Liver (tissue), 9 donors: Measurements from ENCODE around the gene IL24. TPM values are rescaled to one million over a fixed set of nuclear protein-coding genes. Genes with fewer than 3 reads are reported as not detected.

Experiments used
- DNase-seq: peaks from one replicate; pipeline ENCODE4 v3.0.0-alpha.2; 2017; ENCODE audit warnings: low spot score
- H3K27ac ChIP-seq, 2 donors: one replicate each; pipeline ENCODE4 v1.7.0; 2013; ENCODE audit warnings: inconsistent platforms in 2 of 2, low read length in 2 of 2, control low read depth in 1 of 2, low read depth in 1 of 2, mild to moderate bottlenecking in 1 of 2
- H3K27me3 ChIP-seq, 4 donors: one replicate each; pipeline versions ENCODE4 v1.6.1 to v1.7.0; 2013; ENCODE audit warnings: low read length in 3 of 4, inconsistent platforms in 1 of 4, mild to moderate bottlenecking in 1 of 4, moderate library complexity in 1 of 4; ENCODE audit not compliant: control insufficient read depth in 4 of 4, insufficient read depth in 4 of 4
- H3K36me3 ChIP-seq, 4 donors: one replicate each; pipeline versions ENCODE4 v1.6.1 to v1.7.0; 2013; ENCODE audit warnings: low read length in 3 of 4, mild to moderate bottlenecking in 3 of 4, low read depth in 1 of 4, moderate library complexity in 1 of 4; ENCODE audit not compliant: control insufficient read depth in 4 of 4, insufficient read depth in 3 of 4
- H3K4me1 ChIP-seq, 4 donors: one replicate each; pipeline versions ENCODE4 v1.6.1 to v1.7.0; 2013; ENCODE audit warnings: low read length in 3 of 4, mild to moderate bottlenecking in 3 of 4, moderate library complexity in 1 of 4; ENCODE audit not compliant: control insufficient read depth in 4 of 4, insufficient read depth in 4 of 4
- H3K4me3 ChIP-seq, 3 donors: one replicate each; pipeline versions ENCODE4 v1.6.1 to v1.7.0; 2013; ENCODE audit warnings: low read length in 3 of 3, control low read depth in 1 of 3, low read depth in 1 of 3, mild to moderate bottlenecking in 1 of 3
- H3K9ac ChIP-seq, 2 donors: one replicate each; pipeline ENCODE4 v1.7.0; 2013; ENCODE audit warnings: low read length in 2 of 2, mild to moderate bottlenecking in 2 of 2, moderate library complexity in 2 of 2, control low read depth in 1 of 2, low read depth in 1 of 2
- H3K9me3 ChIP-seq, 4 donors: one replicate each; pipeline versions ENCODE4 v1.6.1 to v1.7.0; 2013; ENCODE audit warnings: low read length in 3 of 4; ENCODE audit not compliant: control insufficient read depth in 4 of 4
- CTCF ChIP-seq: fragments of 150-350 bp; IDR thresholded peaks from 2 replicates; pipeline ENCODE4 v1.5.1; 2017; ENCODE audit warnings: improper control_type of control experiment, low read depth, low read length; ENCODE audit not compliant: missing input control
- FOXA1 ChIP-seq: IDR thresholded peaks from 2 replicates; pipeline ENCODE4 v1.6.1; 2016; ENCODE audit warnings: antibody characterized with exemption
- FOXA2 ChIP-seq: IDR thresholded peaks from 2 replicates; pipeline ENCODE4 v1.6.1; 2016; ENCODE audit warnings: antibody characterized with exemption
- GABPA ChIP-seq, 2 donors: IDR thresholded peaks in 1 of 2; conservative IDR thresholded peaks in 1 of 2; 2 replicates each; pipeline ENCODE4 v1.6.1; 2016; ENCODE audit warnings: antibody characterized with exemption in 2 of 2, mild to moderate bottlenecking in 1 of 2, moderate library complexity in 1 of 2
- HNF4A ChIP-seq, 2 donors: conservative IDR thresholded peaks; 2 replicates each; pipeline ENCODE4 v1.6.1; 2016; ENCODE audit warnings: antibody characterized with exemption in 2 of 2, mild to moderate bottlenecking in 2 of 2
- HNF4G ChIP-seq: IDR thresholded peaks from 2 replicates; pipeline ENCODE4 v1.6.1; 2016; ENCODE audit warnings: antibody characterized with exemption
- JUND ChIP-seq, 2 donors: IDR thresholded peaks; 2 replicates each; pipeline ENCODE4 v1.6.1; 2016; ENCODE audit warnings: antibody characterized with exemption in 2 of 2
- MAX ChIP-seq: IDR thresholded peaks from 2 replicates; pipeline ENCODE4 v1.6.1; 2016; ENCODE audit warnings: antibody characterized with exemption
- NR2F2 ChIP-seq: IDR thresholded peaks from 2 replicates; pipeline ENCODE4 v1.6.1; 2016; ENCODE audit warnings: antibody characterized with exemption
- RAD21 ChIP-seq, 2 donors: IDR thresholded peaks; 2 replicates each; pipeline ENCODE4 v1.6.1; 2016; ENCODE audit warnings: antibody characterized with exemption in 2 of 2, mild to moderate bottlenecking in 2 of 2
- RXRA ChIP-seq, 2 donors: IDR thresholded peaks; 2 replicates each; pipeline ENCODE4 v1.6.1; 2017 to 2018; ENCODE audit warnings: antibody characterized with exemption in 2 of 2, mild to moderate bottlenecking in 1 of 2
- SP1 ChIP-seq: IDR thresholded peaks from 2 replicates; pipeline ENCODE4 v1.6.1; 2018; ENCODE audit warnings: antibody characterized with exemption, mild to moderate bottlenecking
- TAF1 ChIP-seq: conservative IDR thresholded peaks from 2 replicates; pipeline ENCODE4 v1.6.1; 2016; ENCODE audit warnings: antibody characterized with exemption, mild to moderate bottlenecking
- YY1 ChIP-seq: IDR thresholded peaks from 2 replicates; pipeline ENCODE4 v1.6.1; 2016; ENCODE audit warnings: antibody characterized with exemption, mild to moderate bottlenecking
- WGBS: extraction: QIAGEN DNeasy Blood & Tissue Kit; methylation state at CpG from one replicate; pipeline ENCODE4 v1.1.7; 2013; 5-methylcytosine and 5-hydroxymethylcytosine counted together
- polyA plus RNA-seq, 2 donors: library from polyadenylated mRNA; stranded (reverse) in 1 of 2; unstranded in 1 of 2; fragments of 200-250 nt in 1 of 2; fragments of >200 nt in 1 of 2; fragmentation: Nextera tagmentation in 1 of 2; extraction: Ambion mirVana in 1 of 2; gene quantifications; one replicate each; pipeline versions ENCODE4 v1.2.1 to v1.2.3, GENCODE V29; 2013 to 2015
- total RNA-seq, 2 donors: library from RNA; depleted of rRNA; stranded (reverse); fragments of >200 nt; gene quantifications; one replicate each; pipeline ENCODE4 v1.2.3, GENCODE V29; 2014
- TF ChIP-seq, protein P1 (sequence below): IDR thresholded peaks from 2 replicates; pipeline ENCODE4 v1.6.1; 2016; ENCODE audit warnings: antibody characterized with exemption, mild to moderate bottlenecking
- TF ChIP-seq, protein P2 (sequence below): IDR thresholded peaks from 2 replicates; pipeline ENCODE4 v1.6.1; 2016; ENCODE audit warnings: antibody characterized with exemption
- TF ChIP-seq, protein P3 (sequence below): IDR thresholded peaks from 2 replicates; pipeline ENCODE4 v1.6.1; 2016; ENCODE audit warnings: antibody characterized with exemption
- donor health status: healthy.
- donor health status: healthy.
- donor health status: healthy.
- donor health status: healthy.
- donor health status: healthy.

IL24 gene
- total and polyA plus RNA-seq, 4 donors: 0.13 TPM; not detected in 3

GRCh38 chr1:206915030-206915735 lies 17.9 kb downstream of the IL24 start:
- no peak for TF ChIP-seq RAD21 (IDR thresholded peaks at IDR 0.05)
- no peak for TF ChIP-seq MAX
- TF ChIP-seq, protein P1, sequence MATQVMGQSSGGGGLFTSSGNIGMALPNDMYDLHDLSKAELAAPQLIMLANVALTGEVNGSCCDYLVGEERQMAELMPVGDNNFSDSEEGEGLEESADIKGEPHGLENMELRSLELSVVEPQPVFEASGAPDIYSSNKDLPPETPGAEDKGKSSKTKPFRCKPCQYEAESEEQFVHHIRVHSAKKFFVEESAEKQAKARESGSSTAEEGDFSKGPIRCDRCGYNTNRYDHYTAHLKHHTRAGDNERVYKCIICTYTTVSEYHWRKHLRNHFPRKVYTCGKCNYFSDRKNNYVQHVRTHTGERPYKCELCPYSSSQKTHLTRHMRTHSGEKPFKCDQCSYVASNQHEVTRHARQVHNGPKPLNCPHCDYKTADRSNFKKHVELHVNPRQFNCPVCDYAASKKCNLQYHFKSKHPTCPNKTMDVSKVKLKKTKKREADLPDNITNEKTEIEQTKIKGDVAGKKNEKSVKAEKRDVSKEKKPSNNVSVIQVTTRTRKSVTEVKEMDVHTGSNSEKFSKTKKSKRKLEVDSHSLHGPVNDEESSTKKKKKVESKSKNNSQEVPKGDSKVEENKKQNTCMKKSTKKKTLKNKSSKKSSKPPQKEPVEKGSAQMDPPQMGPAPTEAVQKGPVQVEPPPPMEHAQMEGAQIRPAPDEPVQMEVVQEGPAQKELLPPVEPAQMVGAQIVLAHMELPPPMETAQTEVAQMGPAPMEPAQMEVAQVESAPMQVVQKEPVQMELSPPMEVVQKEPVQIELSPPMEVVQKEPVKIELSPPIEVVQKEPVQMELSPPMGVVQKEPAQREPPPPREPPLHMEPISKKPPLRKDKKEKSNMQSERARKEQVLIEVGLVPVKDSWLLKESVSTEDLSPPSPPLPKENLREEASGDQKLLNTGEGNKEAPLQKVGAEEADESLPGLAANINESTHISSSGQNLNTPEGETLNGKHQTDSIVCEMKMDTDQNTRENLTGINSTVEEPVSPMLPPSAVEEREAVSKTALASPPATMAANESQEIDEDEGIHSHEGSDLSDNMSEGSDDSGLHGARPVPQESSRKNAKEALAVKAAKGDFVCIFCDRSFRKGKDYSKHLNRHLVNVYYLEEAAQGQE: no peak
- no peak for TF ChIP-seq RXRA (IDR thresholded peaks at IDR 0.05)
- TF ChIP-seq, protein P2, sequence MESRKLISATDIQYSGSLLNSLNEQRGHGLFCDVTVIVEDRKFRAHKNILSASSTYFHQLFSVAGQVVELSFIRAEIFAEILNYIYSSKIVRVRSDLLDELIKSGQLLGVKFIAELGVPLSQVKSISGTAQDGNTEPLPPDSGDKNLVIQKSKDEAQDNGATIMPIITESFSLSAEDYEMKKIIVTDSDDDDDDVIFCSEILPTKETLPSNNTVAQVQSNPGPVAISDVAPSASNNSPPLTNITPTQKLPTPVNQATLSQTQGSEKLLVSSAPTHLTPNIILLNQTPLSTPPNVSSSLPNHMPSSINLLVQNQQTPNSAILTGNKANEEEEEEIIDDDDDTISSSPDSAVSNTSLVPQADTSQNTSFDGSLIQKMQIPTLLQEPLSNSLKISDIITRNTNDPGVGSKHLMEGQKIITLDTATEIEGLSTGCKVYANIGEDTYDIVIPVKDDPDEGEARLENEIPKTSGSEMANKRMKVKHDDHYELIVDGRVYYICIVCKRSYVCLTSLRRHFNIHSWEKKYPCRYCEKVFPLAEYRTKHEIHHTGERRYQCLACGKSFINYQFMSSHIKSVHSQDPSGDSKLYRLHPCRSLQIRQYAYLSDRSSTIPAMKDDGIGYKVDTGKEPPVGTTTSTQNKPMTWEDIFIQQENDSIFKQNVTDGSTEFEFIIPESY: no peak
- TF ChIP-seq FOXA2: no peak
- no peak for TF ChIP-seq GABPA (IDR thresholded peaks at IDR 0.05 in 1 of 2, conservative IDR thresholded peaks at IDR 0.05 in 1 of 2)
- TF ChIP-seq YY1: no peak
- TF ChIP-seq HNF4G: no peak
- TF ChIP-seq JUND (IDR thresholded peaks at IDR 0.05): no peak
- TF ChIP-seq NR2F2: no peak
- TF ChIP-seq, protein P3, sequence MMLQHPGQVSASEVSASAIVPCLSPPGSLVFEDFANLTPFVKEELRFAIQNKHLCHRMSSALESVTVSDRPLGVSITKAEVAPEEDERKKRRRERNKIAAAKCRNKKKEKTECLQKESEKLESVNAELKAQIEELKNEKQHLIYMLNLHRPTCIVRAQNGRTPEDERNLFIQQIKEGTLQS: no peak
- no peak for TF ChIP-seq FOXA1
- TF ChIP-seq TAF1: no peak
- no peak for TF ChIP-seq SP1
- 89% methylated on average over 15 of the region's 15 CpGs for WGBS
- Histone ChIP-seq H3K4me1 (peaks cover 0 to 9% (median under 1%) of the 10 kb centered on the region in 4 donors), H3K27ac (no peak overlapping the region), H3K36me3 (no peaks in the 10 kb centered on the region), H3K9me3 (no peaks in the 10 kb centered on the region), H3K9ac (no peak overlapping the region), H3K27me3 (no peaks in the 10 kb centered on the region), H3K4me3 (no peak overlapping the region)
- no peak for DNase-seq

GRCh38 chr1:206916000-206916709 lies 18.9 kb downstream of the IL24 start:
- Histone ChIP-seq H3K4me3 (no peak overlapping the region), H3K27ac (no peak overlapping the region), H3K36me3 (no peaks in the 10 kb centered on the region), H3K9me3 (no peaks in the 10 kb centered on the region), H3K4me1 (peaks cover 0 to 3% (median 0%) of the 10 kb centered on the region in 4 donors), H3K27me3 (no peaks in the 10 kb centered on the region), H3K9ac (no peak overlapping the region)
- no peak for TF ChIP-seq JUND (IDR thresholded peaks at IDR 0.05)
- TF ChIP-seq HNF4G: no peak
- TF ChIP-seq GABPA (IDR thresholded peaks at IDR 0.05 in 1 of 2, conservative IDR thresholded peaks at IDR 0.05 in 1 of 2): no peak
- TF ChIP-seq FOXA2: no peak
- TF ChIP-seq FOXA1: no peak
- TF ChIP-seq YY1: no peak
- TF ChIP-seq CTCF: no peak
- no peak for TF ChIP-seq RXRA (IDR thresholded peaks at IDR 0.05)
- no peak for TF ChIP-seq HNF4A (conservative IDR thresholded peaks at IDR 0.05)
- no peak for TF ChIP-seq NR2F2
- TF ChIP-seq MAX: no peak
- TF ChIP-seq SP1: no peak
- no peak for TF ChIP-seq RAD21 (IDR thresholded peaks at IDR 0.05)
- TF ChIP-seq, protein P2: no peak
- TF ChIP-seq TAF1: no peak
- 82% methylated on average over 8 of the region's 8 CpGs for WGBS
- no peak for DNase-seq
